Heart right ventricle (tissue), 16 donors: ENCODE results near the gene CD276. TPM values are rescaled to one million over a fixed set of nuclear protein-coding genes. Genes with fewer than 3 reads are reported as not detected.
A peak's percentile ranks its signal among the peaks of the same experiment; 100 is the strongest.

ENCODE experiments used
- ATAC-seq, 8 donors: fragments of 200-7000 bp; cut with Tn5 transposase; one replicate each; pipeline ENCODE4 v1.9.1; 2020; ENCODE audit warnings: mild to moderate bottlenecking in 8 of 8, moderate library complexity in 8 of 8, moderate number of reproducible peaks in 1 of 8
- DNase-seq, 2 donors: peaks; one replicate each; pipeline ENCODE4 v3.0.0-alpha.2; 2020
- H3K27ac ChIP-seq, 10 donors: fragments of 200-600 bp; sonication (generic) in 2 of 10; one replicate each; pipeline versions ENCODE4 v1.5.0 to v1.8.0; 2020 to 2022; ENCODE audit warnings: mild to moderate bottlenecking in 3 of 10
- H3K27me3 ChIP-seq, 7 donors: fragments of 200-600 bp; one replicate each; pipeline ENCODE4 v1.8.0; 2021 to 2022; ENCODE audit warnings: mild to moderate bottlenecking in 2 of 7
- H3K36me3 ChIP-seq, 9 donors: fragments of 200-600 bp; sonication (generic) in 1 of 9; one replicate each; pipeline versions ENCODE4 v1.5.0 to v1.8.0; 2020 to 2022; ENCODE audit warnings: mild to moderate bottlenecking in 2 of 9
- H3K4me1 ChIP-seq, 9 donors: fragments of 200-600 bp; sonication (generic) in 1 of 9; one replicate each; pipeline versions ENCODE4 v1.5.0 to v1.8.0; 2020 to 2022; ENCODE audit warnings: mild to moderate bottlenecking in 4 of 9
- H3K4me3 ChIP-seq, 10 donors: fragments of 200-600 bp; sonication (generic) in 2 of 10; one replicate each; pipeline versions ENCODE4 v1.5.0 to v1.8.0; 2020 to 2022; ENCODE audit warnings: mild to moderate bottlenecking in 7 of 10, moderate library complexity in 2 of 10
- H3K9me3 ChIP-seq, 11 donors: fragments of 200-600 bp in 10 of 11; sonication (generic) in 2 of 11; one replicate each; pipeline versions ENCODE4 v1.5.0 to v1.8.0; 2013 to 2022; ENCODE audit warnings: mild to moderate bottlenecking in 2 of 11, control low read depth in 1 of 11, moderate library complexity in 1 of 11
- WGBS, 2 donors: extraction: QIAGEN DNeasy Blood & Tissue Kit; methylation state at CpG; one replicate each; pipeline ENCODE4 v1.1.7; 2013; ENCODE audit warnings: inconsistent platforms in 1 of 2; 5-methylcytosine and 5-hydroxymethylcytosine counted together
- intact Hi-C, 10 donors: fragments of 100-400 bp; cut with DNase I; formaldehyde crosslinking; loops; one replicate each; pipeline versions ENCODE4 v1.11.1 to v1.14.2; 2022
- polyA plus RNA-seq, 2 donors: library from polyadenylated mRNA; stranded (reverse); fragments of 200-250 nt; gene quantifications; one replicate each; pipeline ENCODE4 v1.2.3, GENCODE V29; 2013
- total RNA-seq, 10 donors: library from RNA; stranded (reverse); fragmentation: NEBNext Ultra II Directional in 3 of 10; extraction: Animal tissue kit (Norgen Biotek cat#: 25700) in 3 of 10; gene quantifications; one replicate each; pipeline versions ENCODE4 v1.2.1 to v1.2.4, GENCODE V29; 2021 to 2023
- TF ChIP-seq, protein P1 (sequence below), 9 donors: fragments of 200-600 bp; sonication (generic) in 2 of 9; IDR thresholded peaks; one replicate each; pipeline versions ENCODE4 v1.5.0 to v1.8.0; 2021 to 2022; ENCODE audit warnings: antibody characterized with exemption in 9 of 9, mild to moderate bottlenecking in 5 of 9, moderate library complexity in 1 of 9
- donor health status: Arrhythmogenic right ventricular cardiomyopathy.
- donor health status: ischemic (EF 13 %, LVEDD 7.1; RV severe dilation, severe dysfunction).
- donor health status: healthy with polysubstance abuse.
- donor health status: DM: no; HTN: yes; CAD: no.
- donor health status: DM: no; HTN: no; CAD: no.
- donor health status: ischemic (EF 25% LVEDD 6.9; RV normal size, moderate dysfunction).
- donor health status: ischemic (EF 25% LVEDD 5.7; RV mildly dilated, moderate dysfunction).
- donor health status: healthy.
- donor health status: DM: yes; HTN: yes; CAD: no.
- donor health status: Ischemic cardiomyopathy.
- donor health status: ischemic (EF 35%, LVEDD 5.7; RV mildly dilated, moderate dysfunction).
- donor health status: nonischemic (EF 11% LVEDD 7.7; RV severe dilation, severe dysfunction).
- donor health status: DM: yes; HTN: yes; CAD: no.
- donor health status: PGD.
- donor health status: ischemic (EF 29% LVEDD 5.4; RV normal size, mild dysfunction).
- donor health status: nonischemic (EF 23%, LVEDD 6.1; RV moderate dilation, normal function).

CD276 gene
- total and polyA plus RNA-seq, 12 donors, result 26.5 to 77.1 (median 38.1) TPM

DNA sequence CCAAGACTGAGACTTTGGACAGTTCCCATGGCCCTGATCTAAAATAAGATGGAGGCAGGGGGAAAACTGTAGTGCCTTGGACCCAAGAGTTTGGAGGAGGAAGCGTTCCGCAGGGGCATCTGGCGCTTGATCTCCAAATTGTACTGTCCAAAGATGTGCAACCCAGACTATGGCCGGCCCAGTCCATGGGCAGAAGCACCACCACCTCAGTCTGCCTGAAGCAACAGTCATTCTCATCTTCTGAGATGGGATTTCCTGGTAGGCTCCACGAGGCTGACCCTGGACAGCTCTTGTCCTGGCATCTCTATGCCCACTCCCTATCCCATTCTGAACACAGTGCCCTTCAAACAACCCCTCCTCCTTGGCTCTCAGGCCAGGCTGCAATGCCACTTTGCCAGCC, 65.3 kb downstream of the CD276 start:
- DNase-seq, result no peak
- TF ChIP-seq, protein P1, sequence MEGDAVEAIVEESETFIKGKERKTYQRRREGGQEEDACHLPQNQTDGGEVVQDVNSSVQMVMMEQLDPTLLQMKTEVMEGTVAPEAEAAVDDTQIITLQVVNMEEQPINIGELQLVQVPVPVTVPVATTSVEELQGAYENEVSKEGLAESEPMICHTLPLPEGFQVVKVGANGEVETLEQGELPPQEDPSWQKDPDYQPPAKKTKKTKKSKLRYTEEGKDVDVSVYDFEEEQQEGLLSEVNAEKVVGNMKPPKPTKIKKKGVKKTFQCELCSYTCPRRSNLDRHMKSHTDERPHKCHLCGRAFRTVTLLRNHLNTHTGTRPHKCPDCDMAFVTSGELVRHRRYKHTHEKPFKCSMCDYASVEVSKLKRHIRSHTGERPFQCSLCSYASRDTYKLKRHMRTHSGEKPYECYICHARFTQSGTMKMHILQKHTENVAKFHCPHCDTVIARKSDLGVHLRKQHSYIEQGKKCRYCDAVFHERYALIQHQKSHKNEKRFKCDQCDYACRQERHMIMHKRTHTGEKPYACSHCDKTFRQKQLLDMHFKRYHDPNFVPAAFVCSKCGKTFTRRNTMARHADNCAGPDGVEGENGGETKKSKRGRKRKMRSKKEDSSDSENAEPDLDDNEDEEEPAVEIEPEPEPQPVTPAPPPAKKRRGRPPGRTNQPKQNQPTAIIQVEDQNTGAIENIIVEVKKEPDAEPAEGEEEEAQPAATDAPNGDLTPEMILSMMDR (IDR thresholded peaks at IDR 0.05), result no peak
- intact Hi-C loops, result no loop called here
- H3K36me3 ChIP-seq, result peaks cover 0 to 8% (median 0%) of the 10 kb centered on the region in 9 donors
- H3K9me3 ChIP-seq, result no peaks in the 10 kb centered on the region
- H3K4me3 ChIP-seq, result no peak overlapping the region
- H3K27me3 ChIP-seq, result peaks cover 0 to 42% (median 13%) of the 10 kb centered on the region in 7 donors
- H3K27ac ChIP-seq, result no peak overlapping the region
- H3K4me1 ChIP-seq, result peaks cover 4 to 31% (median 25%) of the 10 kb centered on the region in 9 donors
- ATAC-seq, result no peak
- WGBS, 2 donors, result 92 to 94% methylated on average over 5 of the region's 5 CpGs

DNA sequence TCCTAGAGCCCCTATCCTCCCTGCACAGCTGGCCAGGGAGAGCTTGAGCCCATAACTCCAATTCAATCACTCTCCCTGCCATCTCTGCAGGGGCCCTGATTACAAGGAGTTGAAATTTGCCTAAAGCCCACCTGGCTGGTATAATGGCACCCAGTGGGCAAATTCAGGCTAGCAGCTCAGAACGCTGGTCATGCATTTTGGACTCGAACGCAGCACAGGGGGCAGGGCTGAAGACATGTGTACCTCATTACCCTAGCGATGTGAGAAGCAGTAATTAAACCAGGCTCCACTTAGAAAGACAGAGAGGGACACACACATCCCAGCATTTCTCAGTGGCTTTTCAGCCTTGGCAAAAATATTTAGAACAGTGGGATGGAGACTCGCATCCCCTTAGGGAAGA, 65.8 kb downstream of the CD276 start:
- ATAC-seq (no peak), DNase-seq (no peak)
- intact Hi-C loops, result no loop called here
- no peak overlapping the region for H3K27ac ChIP-seq
- H3K36me3 ChIP-seq, result peaks cover 0 to 8% (median 0%) of the 10 kb centered on the region in 9 donors
- no peak overlapping the region for H3K4me3 ChIP-seq
- TF ChIP-seq, protein P1 (IDR thresholded peaks at IDR 0.05), result no peak
- H3K9me3 ChIP-seq, result no peaks in the 10 kb centered on the region
- H3K27me3 ChIP-seq, result peaks cover 0 to 46% (median 13%) of the 10 kb centered on the region in 7 donors
- WGBS, 2 donors, result 91 to 94% methylated on average over 5 of the region's 5 CpGs
- H3K4me1 ChIP-seq, result peaks cover 4 to 31% (median 25%) of the 10 kb centered on the region in 9 donors

DNA sequence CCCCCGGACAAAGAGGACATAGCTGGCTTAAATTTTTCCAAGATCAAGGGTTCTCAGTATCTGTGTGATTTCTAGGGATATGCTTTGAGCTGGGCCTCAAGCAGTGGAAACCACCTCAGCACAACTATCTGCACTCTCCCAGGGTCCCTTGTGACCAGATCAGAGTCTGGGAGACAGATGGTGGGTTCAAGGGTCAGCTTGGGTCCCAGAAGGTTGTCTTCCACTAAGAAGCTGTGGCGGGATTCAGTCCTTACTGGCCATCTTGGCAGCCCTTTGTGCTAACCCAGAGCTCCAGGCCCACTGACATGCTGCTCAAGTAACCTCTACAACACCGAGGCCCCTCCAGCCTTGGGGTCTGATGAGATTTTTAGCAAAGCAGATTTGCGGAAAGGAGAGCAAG, 66.3 kb downstream of the CD276 start:
- no peak for DNase-seq
- 80 to 87% methylated on average over 4 of the region's 4 CpGs for WGBS, 2 donors
- Histone ChIP-seq H3K27me3 (peaks cover 0 to 48% (median 13%) of the 10 kb centered on the region in 7 donors), H3K4me1 (peaks cover 4 to 31% (median 25%) of the 10 kb centered on the region in 9 donors), H3K27ac (no peak overlapping the region), H3K9me3 (no peaks in the 10 kb centered on the region), H3K4me3 (no peak overlapping the region), H3K36me3 (peaks cover 0 to 8% (median 0%) of the 10 kb centered on the region in 9 donors)
- no peak for ATAC-seq
- TF ChIP-seq, protein P1 (IDR thresholded peaks at IDR 0.05), result no peak
- intact Hi-C loops, result no loop called here

DNA sequence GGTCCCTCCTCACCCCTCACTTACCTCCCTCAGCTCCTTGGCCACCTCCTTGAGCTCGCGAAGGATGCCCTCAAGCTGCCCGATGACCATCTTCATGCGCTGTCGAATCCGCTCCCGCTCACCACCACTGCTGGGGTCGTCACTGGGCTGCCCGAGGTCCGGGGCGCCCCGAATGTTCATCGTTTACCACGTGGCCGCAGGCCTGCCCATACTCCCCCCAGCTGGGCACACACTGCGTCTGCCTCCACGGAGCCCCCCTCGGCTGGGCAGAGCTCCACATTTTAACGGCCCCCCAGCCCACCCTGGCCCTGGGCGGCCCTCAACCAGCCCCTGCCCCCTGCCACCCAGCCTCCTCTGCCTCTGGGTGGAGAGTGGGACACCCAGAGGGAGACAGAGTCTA, 66.8 kb downstream of the CD276 start:
- Histone ChIP-seq H3K4me3 (peak overlapping the region in 7 of 10 donors; percentile 66 to 92 (median 72)), H3K9me3 (no peaks in the 10 kb centered on the region), H3K27me3 (peaks cover 0 to 48% (median 13%) of the 10 kb centered on the region in 7 donors), H3K4me1 (peaks cover 4 to 31% (median 25%) of the 10 kb centered on the region in 9 donors), H3K36me3 (peaks cover 0 to 8% (median 0%) of the 10 kb centered on the region in 9 donors), H3K27ac (no peak overlapping the region)
- WGBS, 2 donors, result 88 to 91% methylated on average over 20 of the region's 20 CpGs
- DNase-seq (no peak), ATAC-seq (peak in 1 of 8 donors; percentile 3)
- intact Hi-C loops, result no loop called here
- TF ChIP-seq, protein P1 (IDR thresholded peaks at IDR 0.05), result no peak
